Testis (tissue), 2 donors: Measurements from ENCODE around the gene BBS10.

ENCODE experiments used
- POLR2A ChIP-seq: fragments of 450-650 bp; IDR thresholded peaks from one replicate; pipeline ENCODE4 v1.6.1; 2017; ENCODE audit warnings: antibody characterized with exemption, mild to moderate bottlenecking, moderate library complexity
- TF ChIP-seq, protein P1 (sequence below), 3 experiments: fragments of 450-650 bp in 2 of 3; fragments of 200-600 bp in 1 of 3; sonication (generic) in 1 of 3; IDR thresholded peaks; one replicate each; pipeline ENCODE4 v1.5.1; 2016 to 2019; ENCODE audit warnings: antibody characterized with exemption in 3 of 3, mild to moderate bottlenecking in 2 of 3, moderate library complexity in 1 of 3

DNA sequence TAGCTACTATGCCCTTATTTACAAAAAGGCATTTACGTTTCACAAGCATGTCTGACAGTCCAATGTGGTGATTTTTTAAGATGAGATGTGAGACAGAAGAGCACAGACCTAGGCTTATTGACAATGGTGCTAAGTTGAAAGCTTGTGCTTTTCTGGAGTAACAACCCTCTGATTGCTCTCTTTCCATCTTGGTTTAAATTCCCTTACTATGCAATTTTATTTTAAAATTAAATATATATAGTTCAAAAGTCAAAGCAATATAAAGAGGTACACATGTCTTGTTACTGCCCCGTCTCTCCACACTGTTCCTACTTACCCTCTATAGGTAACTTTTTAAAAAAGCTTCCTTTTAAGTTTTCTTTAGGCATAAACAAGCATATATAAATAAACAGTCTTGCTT, 39.4 kb upstream of the BBS10 start:
- TF ChIP-seq, protein P1, sequence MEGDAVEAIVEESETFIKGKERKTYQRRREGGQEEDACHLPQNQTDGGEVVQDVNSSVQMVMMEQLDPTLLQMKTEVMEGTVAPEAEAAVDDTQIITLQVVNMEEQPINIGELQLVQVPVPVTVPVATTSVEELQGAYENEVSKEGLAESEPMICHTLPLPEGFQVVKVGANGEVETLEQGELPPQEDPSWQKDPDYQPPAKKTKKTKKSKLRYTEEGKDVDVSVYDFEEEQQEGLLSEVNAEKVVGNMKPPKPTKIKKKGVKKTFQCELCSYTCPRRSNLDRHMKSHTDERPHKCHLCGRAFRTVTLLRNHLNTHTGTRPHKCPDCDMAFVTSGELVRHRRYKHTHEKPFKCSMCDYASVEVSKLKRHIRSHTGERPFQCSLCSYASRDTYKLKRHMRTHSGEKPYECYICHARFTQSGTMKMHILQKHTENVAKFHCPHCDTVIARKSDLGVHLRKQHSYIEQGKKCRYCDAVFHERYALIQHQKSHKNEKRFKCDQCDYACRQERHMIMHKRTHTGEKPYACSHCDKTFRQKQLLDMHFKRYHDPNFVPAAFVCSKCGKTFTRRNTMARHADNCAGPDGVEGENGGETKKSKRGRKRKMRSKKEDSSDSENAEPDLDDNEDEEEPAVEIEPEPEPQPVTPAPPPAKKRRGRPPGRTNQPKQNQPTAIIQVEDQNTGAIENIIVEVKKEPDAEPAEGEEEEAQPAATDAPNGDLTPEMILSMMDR (IDR thresholded peaks at IDR 0.05) = no peak
- TF ChIP-seq POLR2A = no peak
